ENCODE measurements around the gene C11orf65. TPM values are rescaled to one million over a fixed set of nuclear protein-coding genes. Genes with fewer than 3 reads are reported as not detected.
A peak's percentile ranks its signal among the peaks of the same experiment; 100 is the strongest.

Gene C11orf65
- total RNA-seq, 2 donors from 2014 or later: 1.3 to 1.6 TPM

DNA sequence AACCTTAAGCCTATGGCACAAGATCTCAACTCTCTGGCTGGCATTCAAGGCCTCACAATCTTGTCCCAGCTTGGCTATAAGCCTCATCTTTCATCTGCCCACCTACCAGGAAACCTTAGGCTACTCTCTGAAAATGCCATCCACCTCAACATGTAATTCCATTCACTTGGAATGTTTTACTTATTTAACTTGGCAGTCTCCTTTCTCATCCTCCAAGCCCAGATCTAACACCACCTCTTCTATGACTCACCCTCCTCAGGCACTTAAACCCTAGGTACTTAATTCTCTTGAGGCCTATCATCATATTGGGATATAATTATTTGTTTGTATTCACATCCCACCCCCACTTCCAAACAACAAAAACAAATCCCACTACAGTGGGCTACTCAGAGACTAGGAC lies 15.8 kb upstream of the C11orf65 start:
- no peak for ATAC-seq
- DNase-seq: no peak
- intact Hi-C loops (cut with DNase I): no loop called here
- TF ChIP-seq POLR2A (IDR thresholded peaks at IDR 0.05): no peak
- TF ChIP-seq, protein P1, sequence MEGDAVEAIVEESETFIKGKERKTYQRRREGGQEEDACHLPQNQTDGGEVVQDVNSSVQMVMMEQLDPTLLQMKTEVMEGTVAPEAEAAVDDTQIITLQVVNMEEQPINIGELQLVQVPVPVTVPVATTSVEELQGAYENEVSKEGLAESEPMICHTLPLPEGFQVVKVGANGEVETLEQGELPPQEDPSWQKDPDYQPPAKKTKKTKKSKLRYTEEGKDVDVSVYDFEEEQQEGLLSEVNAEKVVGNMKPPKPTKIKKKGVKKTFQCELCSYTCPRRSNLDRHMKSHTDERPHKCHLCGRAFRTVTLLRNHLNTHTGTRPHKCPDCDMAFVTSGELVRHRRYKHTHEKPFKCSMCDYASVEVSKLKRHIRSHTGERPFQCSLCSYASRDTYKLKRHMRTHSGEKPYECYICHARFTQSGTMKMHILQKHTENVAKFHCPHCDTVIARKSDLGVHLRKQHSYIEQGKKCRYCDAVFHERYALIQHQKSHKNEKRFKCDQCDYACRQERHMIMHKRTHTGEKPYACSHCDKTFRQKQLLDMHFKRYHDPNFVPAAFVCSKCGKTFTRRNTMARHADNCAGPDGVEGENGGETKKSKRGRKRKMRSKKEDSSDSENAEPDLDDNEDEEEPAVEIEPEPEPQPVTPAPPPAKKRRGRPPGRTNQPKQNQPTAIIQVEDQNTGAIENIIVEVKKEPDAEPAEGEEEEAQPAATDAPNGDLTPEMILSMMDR (IDR thresholded peaks at IDR 0.05): no peak
- Histone ChIP-seq H3K27ac (no peak overlapping the region), H3K9me3 (no peaks in the 10 kb centered on the region), H3K4me3 (no peak overlapping the region), H3K27me3 (no peaks in the 10 kb centered on the region), H3K36me3 (replicated peaks in 1 of 2; ENCODE audit: insufficient read depth in 1 of 2, low read depth in 2 of 2) (peaks cover 0 to 5% of the 10 kb centered on the region in 2 donors), H3K4me1 (no peaks in the 10 kb centered on the region)

DNA sequence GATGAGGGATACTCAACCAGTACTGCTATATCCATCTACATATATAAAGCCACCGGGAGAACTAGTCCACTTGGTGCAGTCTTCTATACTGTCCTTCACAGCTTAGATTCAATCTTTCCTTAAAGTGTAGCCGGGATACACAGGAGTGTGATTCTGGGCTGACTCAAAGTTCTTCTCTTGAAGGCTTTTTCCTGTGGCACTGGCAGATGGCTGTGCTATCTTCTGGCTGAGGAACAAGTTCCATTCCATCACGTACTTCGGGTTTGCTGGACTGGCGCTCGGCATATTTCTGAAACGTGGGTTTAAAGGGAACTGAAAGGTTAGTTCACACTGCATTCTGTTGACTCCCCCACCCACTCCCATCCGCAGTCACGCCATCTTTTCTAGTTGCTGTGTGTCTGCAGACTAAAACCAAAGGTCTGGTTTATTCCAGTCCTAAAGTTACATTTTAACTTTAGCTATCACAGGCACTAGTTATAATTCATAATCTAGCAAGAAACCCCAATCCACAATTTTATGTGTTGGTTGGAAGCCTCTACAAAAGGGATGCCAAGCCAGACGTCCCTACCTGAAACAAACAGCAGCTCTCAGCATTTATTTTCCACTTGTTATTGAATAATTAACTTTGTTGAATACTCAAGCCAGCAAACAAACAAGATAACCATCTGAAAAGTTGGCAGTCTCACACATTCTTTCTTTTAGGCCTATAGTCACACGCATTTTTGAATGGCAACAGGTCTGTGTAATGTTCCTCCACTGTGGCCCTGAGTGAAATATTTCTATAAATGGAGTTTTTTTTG lies 7.5 kb upstream of the C11orf65 start:
- H3K36me3 ChIP-seq (replicated peaks in 1 of 2; ENCODE audit: insufficient read depth in 1 of 2, low read depth in 2 of 2): peaks cover 3 to 5% of the 10 kb centered on the region in 2 donors

DNA sequence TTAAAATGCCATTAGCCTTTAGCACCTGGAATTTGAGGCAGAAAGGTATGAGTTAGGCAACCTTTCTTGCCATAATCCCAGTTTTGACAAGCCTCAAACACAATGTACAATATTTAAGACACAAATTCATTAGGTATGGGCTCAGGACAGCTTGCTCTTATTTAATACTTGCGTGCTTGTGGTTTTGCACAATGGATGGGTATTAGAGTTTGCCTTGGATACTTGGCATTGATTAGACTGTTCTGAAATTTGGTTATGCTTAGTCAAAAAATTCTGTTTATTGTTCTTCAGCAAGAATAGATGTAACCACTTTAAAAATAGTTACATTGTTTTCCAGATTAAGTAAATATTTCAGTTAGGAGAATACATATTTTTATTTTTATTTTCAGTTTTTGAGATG lies 5.4 kb upstream of the C11orf65 start:
- intact Hi-C loops (cut with DNase I): no loop called here
- H3K27ac ChIP-seq: no peak overlapping the region
- WGBS, 2 donors: 84 to 96% methylated on average over 1 of the region's 1 CpG
- H3K36me3 ChIP-seq (replicated peaks in 1 of 2; ENCODE audit: insufficient read depth in 1 of 2, low read depth in 2 of 2): peaks cover 0 to 3% of the 10 kb centered on the region in 2 donors
- TF ChIP-seq POLR2A (IDR thresholded peaks at IDR 0.05): no peak
- TF ChIP-seq, protein P1 (IDR thresholded peaks at IDR 0.05): no peak
- ATAC-seq (no peak), DNase-seq (no peak)
- H3K4me3 ChIP-seq: no peak overlapping the region
- H3K9me3 ChIP-seq: no peaks in the 10 kb centered on the region
- peaks cover 26% of the 10 kb centered on the region for H3K4me1 ChIP-seq
- no peaks in the 10 kb centered on the region for H3K27me3 ChIP-seq

More for the DNA sequence above, 7.5 kb upstream of the C11orf65 start:
- peak in 3 of 4 donors; percentile 19 to 40 (median 21) for DNase-seq
- Histone ChIP-seq H3K27me3 (no peaks in the 10 kb centered on the region), H3K4me3 (no peak overlapping the region), H3K27ac (peak overlapping the region; percentile 46 to 76 (median 60)), H3K9me3 (no peaks in the 10 kb centered on the region), H3K4me1 (peaks cover 18% of the 10 kb centered on the region)
- intact Hi-C loops (cut with DNase I): no loop called here
- peak; percentile 91 for ATAC-seq
- WGBS, 2 donors: 25 to 42% methylated on average over 11 of the region's 11 CpGs
- TF ChIP-seq POLR2A (IDR thresholded peaks at IDR 0.05): no peak
- TF ChIP-seq, protein P1 (IDR thresholded peaks at IDR 0.05): no peak

DNA sequence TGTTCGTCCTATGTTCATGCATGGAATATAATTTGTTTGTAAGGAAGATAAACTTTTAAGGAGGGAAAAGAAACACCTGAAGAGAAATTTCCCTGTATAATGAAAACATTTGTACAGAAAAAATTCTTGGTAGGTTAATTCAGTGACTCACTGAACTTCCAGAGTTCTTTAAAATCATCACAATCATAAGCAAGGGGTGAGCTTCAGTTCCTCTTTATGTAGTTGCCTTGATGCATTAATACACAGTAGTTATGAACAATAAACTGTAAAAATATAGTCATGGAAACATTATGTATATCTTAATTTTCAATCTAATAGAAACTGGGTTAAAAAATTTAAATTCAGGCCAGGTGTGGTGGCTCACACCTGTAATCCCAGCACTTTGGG lies 1.1 kb upstream of the C11orf65 start:
- peaks cover 11% of the 10 kb centered on the region for H3K4me1 ChIP-seq
- peaks cover 0 to 2% of the 10 kb centered on the region in 2 donors for H3K36me3 ChIP-seq (replicated peaks in 1 of 2; ENCODE audit: insufficient read depth in 1 of 2, low read depth in 2 of 2)
- ATAC-seq (no peak), DNase-seq (no peak)
- TF ChIP-seq POLR2A (IDR thresholded peaks at IDR 0.05): no peak
- TF ChIP-seq, protein P1 (IDR thresholded peaks at IDR 0.05): no peak
- peak overlapping the region; percentile 96 to 100 (median 98) for H3K27ac ChIP-seq
- H3K27me3 ChIP-seq: no peaks in the 10 kb centered on the region
- 18 to 19% methylated on average over 1 of the region's 1 CpG for WGBS, 2 donors
- no peaks in the 10 kb centered on the region for H3K9me3 ChIP-seq
- no peak overlapping the region for H3K4me3 ChIP-seq
- intact Hi-C loops (cut with DNase I): no loop called here

DNA sequence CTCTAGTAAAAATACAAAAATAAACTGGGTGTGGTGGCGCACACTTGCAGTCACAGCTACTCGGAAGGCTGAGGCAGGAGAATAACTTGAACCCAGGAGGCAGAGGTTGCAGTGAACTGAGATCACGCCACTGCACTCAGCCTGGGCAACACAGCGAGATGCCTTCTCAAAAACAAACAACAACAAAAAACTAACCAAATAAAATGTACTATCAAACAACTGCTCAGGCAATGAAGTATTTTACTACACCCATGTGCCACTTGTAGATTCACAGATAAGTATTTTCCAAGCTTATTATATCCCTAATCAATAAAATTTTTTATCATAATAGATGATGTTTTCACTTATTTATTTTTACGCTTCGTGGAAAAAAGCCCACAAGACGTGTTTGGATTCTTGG lies 924 bp downstream of the C11orf65 start:
- TF ChIP-seq, protein P1 (IDR thresholded peaks at IDR 0.05): no peak
- no peak for TF ChIP-seq POLR2A (IDR thresholded peaks at IDR 0.05)
- intact Hi-C loops (cut with DNase I): no loop called here
- no peak for DNase-seq

More for the DNA sequence above, 924 bp downstream of the C11orf65 start:
- no peaks in the 10 kb centered on the region for H3K9me3 ChIP-seq
- ATAC-seq: no peak
- WGBS, 2 donors: 41 to 42% methylated on average over 7 of the region's 7 CpGs
- no peaks in the 10 kb centered on the region for H3K36me3 ChIP-seq (replicated peaks in 1 of 2; ENCODE audit: insufficient read depth in 1 of 2, low read depth in 2 of 2)
- H3K27ac ChIP-seq: peak overlapping the region; percentile 96 to 100 (median 98)
- peaks cover 11% of the 10 kb centered on the region for H3K4me1 ChIP-seq
- H3K27me3 ChIP-seq: no peaks in the 10 kb centered on the region
- H3K4me3 ChIP-seq: peak overlapping the region in 1 of 2 donors; percentile 30
